EL (cell line): ENCODE measurements around the gene HPSE2.
"Not testable (repeated sequence)": the region's sequence is repeated elsewhere in the genome, so short reads cannot be mapped to it uniquely, and the experiment has no call there.

Source experiments
- DNase-seq: peaks from one replicate; pipeline ENCODE4 v3.0.0-alpha.2; 2016

Gene HPSE2

GRCh38 chr10:98536551-98536950 lies 699.1 kb downstream of the HPSE2 start:
- DNase-seq: peak; percentile 53

- peak; percentile 33 for DNase-seq
Observed at GRCh38 chr10:98533746-98534445, 701.8 kb downstream of the HPSE2 start.

GRCh38 chr10:98533241-98533640 lies 702.4 kb downstream of the HPSE2 start:
- DNase-seq: no peak

DNA sequence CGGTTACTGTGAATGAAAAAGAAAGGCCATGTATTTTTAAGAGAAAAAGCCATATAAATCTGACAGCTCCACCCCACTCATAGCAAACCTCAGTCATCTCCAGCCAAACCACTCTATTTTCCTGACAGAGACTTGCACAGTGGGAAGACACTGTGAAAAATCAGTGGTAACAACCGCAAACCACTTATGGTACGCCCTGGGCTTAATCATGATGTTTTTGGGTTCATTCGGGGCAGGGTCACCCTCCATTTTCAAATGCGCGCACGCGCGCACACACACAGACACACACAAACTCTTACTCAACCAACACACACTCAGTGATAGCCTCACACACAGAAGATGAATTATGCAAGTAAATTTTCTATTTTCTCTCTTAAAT lies 706.9 kb downstream of the HPSE2 start:
- no peak for DNase-seq

- DNase-seq: peak; percentile 37
Observed at GRCh38 chr10:98528166-98528804, 707.4 kb downstream of the HPSE2 start.

- no peak for DNase-seq
Observed at GRCh38 chr10:98525969-98526368, 709.7 kb downstream of the HPSE2 start.

DNA sequence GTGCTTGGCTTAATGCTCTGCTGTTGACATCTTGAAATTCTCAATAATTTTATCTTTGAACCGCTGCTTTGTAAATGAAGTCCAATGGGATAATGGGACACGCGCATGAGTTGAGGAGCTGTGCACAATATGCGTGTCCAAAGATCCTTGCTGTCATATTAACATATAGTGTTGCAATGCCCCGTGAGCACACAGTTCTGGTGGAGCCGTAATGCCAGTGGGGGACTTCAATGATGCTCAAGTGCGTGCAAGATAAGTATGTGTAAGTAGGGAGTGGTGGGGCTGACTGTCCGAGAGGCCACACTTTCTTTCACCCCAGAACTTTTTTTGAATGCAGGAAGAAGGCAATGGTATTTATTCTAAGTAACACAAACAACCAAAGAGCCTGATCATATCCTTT lies 711.5 kb downstream of the HPSE2 start:
- DNase-seq: no peak

DNA sequence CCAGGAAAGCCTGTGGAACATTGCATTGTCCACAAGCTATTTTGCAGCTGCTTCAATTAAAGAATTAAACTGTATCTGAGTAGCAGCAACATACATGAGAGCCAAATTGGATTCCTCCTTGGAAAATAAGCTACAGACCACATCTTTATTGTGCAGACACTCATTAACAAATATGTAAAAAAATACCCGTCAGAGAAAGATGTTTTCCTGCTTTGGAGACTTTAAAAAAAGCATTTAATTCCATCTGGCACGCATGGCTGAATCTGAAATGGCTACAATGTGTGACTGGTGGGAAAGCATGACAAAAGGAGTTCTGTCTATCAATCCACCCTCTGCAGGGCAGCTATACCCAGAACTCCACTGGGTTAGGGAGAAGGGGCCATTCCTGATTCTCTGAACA lies 715.8 kb downstream of the HPSE2 start:
- no peak for DNase-seq

DNA sequence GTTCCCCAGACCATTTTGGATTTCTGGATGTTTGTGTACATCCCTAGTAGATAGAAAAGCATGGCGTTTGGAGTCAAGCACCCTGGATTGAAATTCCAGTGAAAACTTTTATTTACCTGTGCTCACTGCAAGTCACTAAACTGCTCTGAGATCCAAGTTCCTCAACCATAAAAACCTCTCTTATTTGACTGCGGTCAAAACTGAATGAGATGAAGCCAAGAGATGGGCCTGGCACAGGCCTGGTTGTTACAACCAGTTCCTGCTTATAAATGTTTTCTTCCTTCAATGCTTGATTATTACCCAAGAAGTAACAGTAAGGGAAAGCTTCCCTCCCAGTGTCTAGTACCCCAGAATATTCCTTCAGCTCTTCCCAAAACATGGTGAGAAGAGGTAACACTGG lies 718.0 kb downstream of the HPSE2 start:
- no peak for DNase-seq

DNA sequence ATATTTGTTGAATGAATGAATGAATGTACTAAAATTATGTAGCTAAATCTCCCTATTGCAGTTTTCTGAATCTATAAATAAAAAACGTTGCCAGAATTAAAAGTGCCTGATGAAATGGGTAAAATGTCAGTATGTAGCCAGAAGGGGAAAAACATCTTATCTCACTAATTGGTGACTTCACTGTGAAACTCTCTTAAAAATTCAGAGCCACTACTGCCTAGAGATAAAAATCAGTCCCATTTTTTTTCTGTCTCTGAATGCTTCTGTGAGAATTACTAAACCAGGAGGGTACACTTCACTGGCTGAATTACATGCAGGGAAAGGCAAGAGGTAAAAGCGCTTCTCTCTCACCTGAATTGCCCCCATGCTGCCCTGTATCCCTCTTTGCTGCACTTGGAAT lies 719.3 kb downstream of the HPSE2 start:
- peak; percentile 2 for DNase-seq

GRCh38 chr10:98513704-98514103 lies 721.9 kb downstream of the HPSE2 start:
- DNase-seq: no peak

DNA sequence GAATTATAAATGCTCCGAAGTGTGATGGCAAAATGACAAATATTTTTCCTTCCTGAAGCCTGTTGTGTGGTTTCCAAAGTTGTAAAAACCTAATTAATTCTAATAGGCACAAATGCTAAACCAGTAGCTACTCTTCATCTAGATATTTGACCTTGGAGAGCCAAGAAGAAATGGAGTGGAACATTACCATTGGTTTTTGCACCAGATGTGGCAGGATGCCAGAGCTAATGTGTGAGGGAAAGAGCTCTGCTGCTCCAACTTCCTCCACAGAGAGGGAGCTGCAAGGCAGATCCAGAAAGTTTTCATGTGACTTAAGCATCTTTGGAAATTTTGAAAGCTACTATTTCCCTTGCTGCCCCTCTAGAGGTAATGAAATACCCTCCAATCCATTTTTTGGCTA lies 723.8 kb downstream of the HPSE2 start:
- DNase-seq: no peak

- no peak for DNase-seq
Observed at GRCh38 chr10:98510412-98510995, 725.1 kb downstream of the HPSE2 start.

DNA sequence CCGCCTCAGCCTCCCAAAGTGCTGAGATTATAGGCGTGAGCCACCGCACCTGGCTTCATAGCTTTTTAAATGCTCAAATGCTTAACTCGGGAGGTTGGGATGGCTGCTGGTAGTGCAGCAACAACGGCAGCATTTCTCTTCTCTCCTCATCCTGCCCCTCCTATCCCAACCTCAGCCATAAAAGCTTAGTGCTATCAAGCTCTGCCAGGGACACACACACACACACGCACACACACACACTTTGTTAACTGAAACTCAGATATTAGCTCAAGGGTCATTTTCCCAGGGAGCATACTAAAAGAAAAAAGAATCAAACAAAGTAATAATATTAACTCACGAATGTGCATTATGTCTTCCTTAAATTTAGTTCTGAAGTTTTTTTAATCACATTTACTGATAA lies 725.9 kb downstream of the HPSE2 start:
- no peak for DNase-seq

DNA sequence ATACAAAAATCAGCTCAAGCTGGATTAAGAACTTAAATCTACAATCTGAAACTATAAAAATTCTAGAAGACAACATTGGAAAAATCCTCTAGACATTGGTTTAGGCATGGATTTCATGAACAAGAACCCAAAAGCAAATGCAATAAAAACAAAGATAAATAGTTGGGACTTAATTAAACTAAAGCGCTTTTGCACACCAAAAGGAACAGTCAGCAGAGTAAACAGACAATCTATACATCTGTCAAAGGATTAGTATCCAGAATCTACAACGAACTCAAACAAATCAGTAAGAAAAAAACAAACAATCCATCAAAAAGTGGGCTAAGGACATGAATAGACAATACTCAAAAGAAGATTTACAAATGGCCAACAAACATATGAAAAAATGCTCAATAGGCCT lies 733.1 kb downstream of the HPSE2 start:
- DNase-seq: not testable (repeated sequence)

GRCh38 chr10:98492763-98493162 lies 742.9 kb downstream of the HPSE2 start:
- no peak for DNase-seq

- no peak for DNase-seq
Observed at GRCh38 chr10:98489561-98490481, 745.8 kb downstream of the HPSE2 start.

GRCh38 chr10:98488669-98489430 lies 746.8 kb downstream of the HPSE2 start:
- DNase-seq: no peak

DNA sequence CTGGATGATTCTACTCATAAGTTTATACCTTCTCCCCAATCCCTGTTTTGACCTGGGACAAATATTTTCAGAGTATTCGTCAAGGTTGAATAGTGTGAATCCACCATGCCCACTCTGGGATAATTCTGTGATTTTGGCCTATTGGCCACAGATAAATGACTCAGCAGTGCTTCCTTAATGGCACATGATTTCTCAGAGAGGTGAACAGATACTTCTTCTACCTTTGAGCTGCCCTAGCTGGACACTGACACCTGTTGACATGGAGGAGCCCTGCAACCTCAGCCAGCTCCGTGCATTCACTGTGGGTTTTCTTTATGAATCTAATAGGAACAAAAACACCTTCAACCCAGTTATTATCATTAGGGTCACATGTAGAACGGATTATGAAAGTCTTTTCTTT lies 748.0 kb downstream of the HPSE2 start:
- no peak for DNase-seq

- DNase-seq: peak; percentile 89
Observed at GRCh38 chr10:98486421-98486820, 749.2 kb downstream of the HPSE2 start.

DNA sequence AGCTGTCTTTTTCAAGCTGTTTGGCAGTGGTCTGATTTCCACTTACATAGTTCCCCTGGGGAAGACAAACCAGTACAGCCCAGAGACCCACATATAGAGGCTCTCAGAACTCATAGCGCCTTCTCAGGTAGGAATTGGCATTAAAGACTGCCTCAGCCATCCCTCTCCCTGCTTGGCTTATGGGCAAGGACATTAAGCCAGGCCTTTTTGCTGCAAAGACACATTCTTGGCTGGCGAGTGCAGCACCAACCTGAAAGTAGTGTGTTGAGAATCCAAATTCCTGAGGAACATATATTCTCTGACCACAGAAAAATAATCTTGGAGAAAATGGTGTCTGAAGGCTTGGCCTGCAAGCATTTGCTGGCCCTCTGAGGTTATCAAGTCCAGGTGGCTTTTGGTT lies 749.7 kb downstream of the HPSE2 start:
- peak; percentile 50 for DNase-seq

DNA sequence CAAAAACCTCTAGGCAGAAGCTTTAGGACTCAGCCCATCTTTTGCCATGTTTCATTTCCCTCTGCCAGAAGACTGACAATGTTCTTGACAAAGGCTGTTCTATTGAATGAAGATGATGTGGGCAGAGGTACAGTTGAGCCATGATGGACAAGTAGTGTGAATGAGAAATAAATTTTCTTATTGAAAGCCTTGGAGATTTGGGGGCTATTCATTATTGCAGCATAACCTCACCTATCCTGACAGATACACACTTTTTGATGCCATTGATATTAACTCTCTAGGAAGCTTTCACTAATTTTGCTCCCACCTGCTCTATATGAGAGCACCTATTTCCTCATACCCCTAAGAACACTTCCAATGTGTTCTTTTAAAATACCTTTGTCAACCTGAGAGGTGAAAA lies 752.0 kb downstream of the HPSE2 start:
- DNase-seq: no peak

GRCh38 chr10:98482096-98482495 lies 753.6 kb downstream of the HPSE2 start:
- DNase-seq: no peak
